HFFc6 (cell line): ENCODE measurements around the gene GK2. TPM values are rescaled to one million over a fixed set of nuclear protein-coding genes. Genes with fewer than 3 reads are reported as not detected.

Source experiments
- DNase-seq: peaks from one replicate; pipeline ENCODE4 v3.0.0-alpha.2; 2018
- H3K27ac Mint-ChIP-seq: 2 replicates; pipeline ENCODE4 v1.8.0; 2020; ENCODE audit warnings: mild to moderate bottlenecking, mixed read lengths
- H3K27me3 Mint-ChIP-seq: 2 replicates; pipeline ENCODE4 v1.8.0; 2021; ENCODE audit warnings: mild to moderate bottlenecking, moderate library complexity, mixed read lengths; ENCODE audit not compliant: insufficient read depth
- H3K36me3 Mint-ChIP-seq: 2 replicates; pipeline ENCODE4 v1.8.0; 2021; ENCODE audit warnings: low read depth, mixed read lengths
- H3K4me1 Mint-ChIP-seq: 2 replicates; pipeline ENCODE4 v1.8.0; 2020; ENCODE audit warnings: low read depth, mixed read lengths
- H3K4me3 Mint-ChIP-seq: 2 replicates; pipeline ENCODE4 v1.8.0; 2020; ENCODE audit warnings: mild to moderate bottlenecking, moderate library complexity, mixed read lengths
- H3K9me3 Mint-ChIP-seq: 2 replicates; pipeline ENCODE4 v1.8.0; 2020; ENCODE audit warnings: mild to moderate bottlenecking, mixed read lengths
- CTCF ChIP-seq: fragments of 200-600 bp; sonication (generic); IDR thresholded peaks from 2 replicates; pipeline ENCODE4 v1.5.0; 2021; ENCODE audit warnings: antibody characterized with exemption, mild to moderate bottlenecking
- total RNA-seq, 6 experiments: library from RNA; stranded (reverse); fragmentation: NEBNext Ultra II Directional; extraction: Animal tissue kit (Norgen Biotek cat#: 25700); gene quantifications; 2 replicates in 1 of 6; 3 replicates in 5 of 6; pipeline ENCODE4 v1.2.3, GENCODE V29; 2021

The GK2 gene
- total RNA-seq, 6 experiments from 2014 or later = not detected

GRCh38 chr4:79364061-79364460, 44.0 kb downstream of the GK2 start:
- H3K27me3 Mint-ChIP-seq = no peaks in the 10 kb centered on the region
- no peaks in the 10 kb centered on the region for H3K4me1 Mint-ChIP-seq
- TF ChIP-seq CTCF = no peak

GRCh38 chr4:79362626-79363025, 45.4 kb downstream of the GK2 start:
- no peak overlapping the region for H3K4me3 Mint-ChIP-seq
- no peaks in the 10 kb centered on the region for H3K36me3 Mint-ChIP-seq
- no peaks in the 10 kb centered on the region for H3K4me1 Mint-ChIP-seq
- no peak for TF ChIP-seq CTCF
- no peak for DNase-seq
- H3K27me3 Mint-ChIP-seq = no peaks in the 10 kb centered on the region
- H3K27ac Mint-ChIP-seq = no peak overlapping the region
- H3K9me3 Mint-ChIP-seq = no peaks in the 10 kb centered on the region; the same call in 1 of the 2 replicates

More at GRCh38 chr4:79364061-79364460, 44.0 kb downstream of the GK2 start:
- Mint-ChIP-seq H3K4me3 (no peak overlapping the region), H3K27ac (no peak overlapping the region), H3K36me3 (no peaks in the 10 kb centered on the region), H3K9me3 (no peaks in the 10 kb centered on the region)
- DNase-seq = no peak

GRCh38 chr4:79360006-79360405, 48.0 kb downstream of the GK2 start:
- Mint-ChIP-seq H3K27me3 (no peaks in the 10 kb centered on the region), H3K9me3 (peaks cover 4% of the 10 kb centered on the region), H3K4me1 (no peaks in the 10 kb centered on the region), H3K36me3 (no peaks in the 10 kb centered on the region), H3K4me3 (no peak overlapping the region), H3K27ac (no peak overlapping the region)
- no peak for TF ChIP-seq CTCF
- DNase-seq = no peak

- Mint-ChIP-seq H3K4me1 (no peaks in the 10 kb centered on the region), H3K27ac (no peak overlapping the region), H3K27me3 (no peaks in the 10 kb centered on the region), H3K9me3 (peaks cover 4% of the 10 kb centered on the region), H3K4me3 (no peak overlapping the region), H3K36me3 (no peaks in the 10 kb centered on the region)
- DNase-seq = no peak
- TF ChIP-seq CTCF = no peak
These were observed 49.6 kb downstream of the GK2 start for GRCh38 chr4:79358438-79358837.

- DNase-seq = no peak
- Mint-ChIP-seq H3K4me3 (no peak overlapping the region), H3K4me1 (no peaks in the 10 kb centered on the region), H3K27ac (no peak overlapping the region), H3K27me3 (no peaks in the 10 kb centered on the region), H3K36me3 (no peaks in the 10 kb centered on the region), H3K9me3 (peaks cover 4% of the 10 kb centered on the region)
- TF ChIP-seq CTCF = no peak
These were observed 50.7 kb downstream of the GK2 start for GRCh38 chr4:79357365-79357764.

Other genes starting within 250 kb of the GK2 start
- not detected for gene NAA11, start 82.2 kb downstream of the GK2 start, total RNA-seq